GM19099 (cell line): ENCODE data around the gene FARP2.

Experiments
- POLR2A ChIP-seq: IDR thresholded peaks from 3 replicates; pipeline ENCODE4 v1.6.1; 2011; ENCODE audit warnings: low read depth; ENCODE audit not compliant: insufficient read length; ENCODE audit errors: extremely low read depth

Gene FARP2

DNA sequence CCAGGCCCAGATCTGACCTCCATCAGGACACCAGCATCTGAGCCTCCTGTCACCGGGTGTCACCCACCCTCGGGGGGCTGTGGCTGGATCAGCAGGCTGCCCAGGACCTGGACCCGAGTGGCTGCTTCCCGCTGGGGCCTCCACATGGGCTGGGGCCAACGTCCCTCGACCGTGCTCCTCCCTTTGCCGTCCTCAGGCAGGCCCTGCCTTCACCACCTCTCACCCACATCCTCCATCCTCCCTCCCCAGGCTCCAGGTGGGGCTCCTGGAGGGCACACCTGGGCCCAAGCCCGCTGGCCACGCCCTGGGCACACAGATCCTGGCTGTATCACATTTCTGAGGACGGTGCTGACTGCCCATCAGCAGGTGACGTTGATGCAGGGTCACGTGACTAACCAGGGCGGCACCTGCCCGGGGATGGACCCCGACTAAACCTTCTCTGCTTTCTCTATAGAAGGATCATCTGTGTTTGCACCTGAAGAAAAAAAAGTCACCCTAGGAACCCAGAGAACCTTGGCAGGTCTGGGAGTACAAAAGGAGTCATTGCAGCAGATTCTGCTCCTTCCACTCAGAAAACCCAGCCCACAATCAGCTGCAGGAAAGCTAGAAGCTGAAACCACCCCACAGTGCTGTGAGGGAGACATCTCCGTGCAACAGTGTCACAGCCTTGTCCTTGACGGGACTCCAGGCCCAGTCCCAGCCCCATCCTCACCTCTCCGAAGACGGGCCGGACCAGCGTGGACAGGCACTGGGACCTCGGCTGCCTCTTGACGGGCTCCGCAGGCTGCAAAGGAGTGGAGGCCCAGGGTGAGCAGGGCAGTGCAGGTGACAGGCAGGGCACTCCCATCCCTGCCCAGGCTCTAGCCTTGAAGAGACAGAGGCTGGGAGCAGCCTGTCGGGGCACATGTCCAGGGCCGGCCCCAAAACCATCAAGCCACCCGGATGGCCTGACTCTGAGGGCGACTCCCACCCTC, 141.1 kb downstream of the FARP2 start:
- TF ChIP-seq POLR2A = no peak

DNA sequence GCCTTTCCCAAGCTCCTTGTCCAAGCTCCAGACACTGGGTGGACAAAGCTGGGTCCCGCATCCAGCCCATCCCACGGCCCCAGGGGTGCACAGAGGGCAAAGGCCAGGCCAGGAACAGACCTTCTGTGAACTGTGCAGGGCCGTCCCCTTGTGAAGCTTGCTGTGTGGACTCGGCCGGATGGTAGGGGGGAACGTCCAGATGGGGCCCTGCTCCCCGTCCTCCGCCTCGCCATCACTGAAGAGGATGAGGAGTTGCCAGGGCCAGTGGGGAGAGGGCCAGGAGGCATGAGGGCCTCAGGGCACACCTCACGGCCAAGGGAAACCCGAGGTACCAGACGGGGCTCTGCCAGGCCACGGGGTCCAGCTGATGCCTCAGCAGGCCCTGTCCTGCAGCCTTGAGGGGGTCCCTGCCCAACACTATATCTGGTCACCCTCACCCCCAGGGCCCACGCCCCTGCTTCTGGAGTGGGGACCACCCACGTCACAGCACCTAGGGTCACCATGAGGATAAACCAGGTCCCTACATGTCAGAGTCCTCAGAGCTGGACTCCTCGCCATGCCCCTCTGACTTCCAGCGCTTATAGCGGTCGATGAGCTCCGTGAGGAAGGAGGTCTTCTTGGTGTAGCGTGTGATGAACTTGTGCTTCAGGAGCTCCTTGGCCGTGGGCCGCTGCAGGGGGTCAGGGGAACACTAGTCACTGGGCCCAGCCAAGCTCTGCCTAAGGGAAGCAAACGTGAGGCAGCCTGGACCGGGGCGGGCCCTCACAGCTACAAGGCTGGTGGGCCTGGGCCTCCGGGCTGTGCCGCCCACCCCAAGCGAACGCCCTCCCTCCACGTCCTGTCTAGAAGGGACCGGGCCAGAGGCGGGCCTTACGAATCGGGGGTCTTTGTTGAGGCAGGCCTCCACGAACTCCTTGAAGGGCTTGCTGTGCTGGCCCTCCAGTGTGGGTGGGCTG, 142.3 kb downstream of the FARP2 start:
- no peak for TF ChIP-seq POLR2A

DNA sequence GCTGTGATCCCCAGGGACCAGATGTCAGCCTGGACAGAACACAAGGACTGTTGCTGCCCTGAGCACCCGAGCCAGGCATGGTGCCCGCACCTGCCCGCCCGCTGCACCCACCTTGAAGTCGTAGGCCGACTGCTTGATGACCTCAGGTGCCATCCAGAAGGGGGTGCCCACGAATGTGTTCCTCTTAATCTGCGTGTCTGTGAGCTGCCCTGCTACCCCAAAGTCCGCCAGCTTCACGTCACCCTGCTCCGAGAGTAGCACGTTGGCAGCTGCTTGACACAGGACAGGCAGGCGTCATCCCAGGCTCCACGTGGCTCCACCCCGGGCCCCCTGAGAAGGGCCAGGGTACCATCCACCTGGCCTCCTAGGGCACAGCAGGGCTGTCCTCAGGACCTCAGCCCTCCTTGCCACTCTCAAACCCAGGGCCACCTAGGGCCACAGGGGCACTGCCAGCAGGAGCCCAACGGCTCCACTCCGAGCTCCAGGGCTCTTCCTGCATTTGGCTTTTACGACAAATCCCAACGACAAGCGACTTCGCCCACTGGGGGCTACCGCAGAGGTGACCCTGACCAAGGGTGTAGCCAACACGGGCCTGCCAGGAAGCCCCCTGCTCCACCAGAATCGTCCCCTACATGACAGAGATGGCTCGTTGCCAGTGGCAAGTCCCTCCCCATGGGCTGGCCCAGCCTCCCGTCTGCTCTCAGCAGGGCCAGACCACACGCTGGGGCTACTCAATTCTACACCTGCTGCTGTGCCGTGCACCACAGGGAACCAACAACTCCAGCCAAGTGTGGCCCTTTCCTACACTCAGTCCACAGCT, 143.3 kb downstream of the FARP2 start:
- no peak for TF ChIP-seq POLR2A

DNA sequence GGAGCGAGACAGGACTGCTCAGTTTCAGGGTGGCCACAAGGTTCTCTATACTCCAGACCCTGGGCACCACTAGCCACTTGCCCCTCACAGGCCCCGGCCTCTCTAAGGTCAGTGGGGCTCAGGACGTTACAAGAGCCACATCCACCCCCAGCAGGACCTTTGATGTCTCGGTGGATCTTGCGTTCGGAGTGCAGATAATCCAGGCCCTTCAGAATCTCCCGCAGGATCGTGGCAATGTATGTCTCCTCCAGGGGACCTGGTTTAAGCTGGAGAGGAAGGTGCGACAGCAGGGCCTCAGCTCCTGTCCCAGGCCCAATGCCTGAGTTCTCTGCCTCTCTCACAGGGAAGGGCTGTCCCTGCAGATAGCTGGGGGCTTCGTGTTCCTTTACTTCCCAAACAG, 143.9 kb downstream of the FARP2 start:
- TF ChIP-seq POLR2A = no peak

DNA sequence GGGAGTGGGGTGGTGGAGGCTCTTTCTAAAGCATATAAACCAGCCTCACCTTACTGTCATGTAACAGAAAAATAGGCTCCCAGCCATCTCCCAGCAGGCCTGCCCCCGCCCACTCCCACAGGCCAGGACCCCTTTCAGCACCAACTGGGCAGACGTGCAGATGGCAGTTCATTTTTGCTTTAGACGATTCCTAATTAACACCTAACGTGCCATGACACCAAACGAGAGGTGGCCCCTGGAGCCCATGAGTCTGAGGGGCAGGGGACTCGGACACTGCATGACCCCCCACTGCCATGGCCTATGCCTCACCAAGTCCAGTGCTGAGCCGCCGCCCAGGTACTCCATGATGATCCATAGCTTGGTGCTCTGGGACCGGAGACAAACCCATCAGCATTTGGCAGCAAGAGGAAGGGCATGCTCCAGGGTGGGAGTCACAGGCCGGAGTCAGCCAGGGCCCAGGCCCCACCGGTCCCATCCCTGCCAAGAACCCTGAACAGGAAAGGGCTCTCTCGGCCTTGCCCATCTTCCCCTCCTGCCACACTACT, 144.4 kb downstream of the FARP2 start:
- TF ChIP-seq POLR2A = no peak

DNA sequence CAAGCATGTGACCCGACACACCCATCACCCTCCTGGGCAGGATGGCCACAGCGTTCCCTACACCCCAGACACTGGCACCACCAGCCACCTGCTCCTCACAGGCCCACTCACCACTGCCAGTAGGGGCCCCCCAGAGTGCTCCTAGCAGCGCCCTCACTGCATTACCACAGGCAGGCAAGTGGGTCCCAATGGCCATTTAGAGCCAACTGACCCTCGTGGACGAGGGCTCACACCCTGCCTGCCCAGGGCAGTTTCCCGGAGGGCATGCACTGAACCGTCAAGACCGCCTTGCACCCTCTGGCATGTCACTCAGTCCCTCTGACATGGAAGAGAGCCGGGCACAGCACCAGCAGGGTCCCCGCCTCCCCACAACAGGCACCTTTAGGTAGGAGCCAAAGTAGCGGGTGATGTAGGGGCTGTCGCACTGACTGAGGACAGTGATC, 145.0 kb downstream of the FARP2 start:
- TF ChIP-seq POLR2A = no peak

DNA sequence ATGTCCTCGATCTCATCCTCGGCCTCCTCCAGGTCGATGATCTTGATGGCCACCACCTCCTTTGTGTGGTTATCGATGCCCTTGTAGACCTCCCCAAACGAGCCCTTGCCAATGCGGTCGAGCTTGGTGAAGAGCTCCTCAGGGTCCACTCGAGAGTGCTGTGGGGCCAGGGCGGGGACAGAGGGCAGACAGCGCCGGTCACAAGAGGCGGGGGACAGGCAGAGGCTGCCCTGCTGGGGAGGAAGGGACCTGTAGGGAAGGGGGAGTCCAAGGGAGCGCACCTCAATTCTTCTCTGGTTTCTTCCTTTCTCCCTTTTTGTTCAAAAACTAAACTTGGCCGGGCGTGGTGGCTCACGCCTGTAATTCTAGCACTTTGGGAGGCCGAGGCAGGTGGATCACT, 145.5 kb downstream of the FARP2 start:
- TF ChIP-seq POLR2A = no peak

DNA sequence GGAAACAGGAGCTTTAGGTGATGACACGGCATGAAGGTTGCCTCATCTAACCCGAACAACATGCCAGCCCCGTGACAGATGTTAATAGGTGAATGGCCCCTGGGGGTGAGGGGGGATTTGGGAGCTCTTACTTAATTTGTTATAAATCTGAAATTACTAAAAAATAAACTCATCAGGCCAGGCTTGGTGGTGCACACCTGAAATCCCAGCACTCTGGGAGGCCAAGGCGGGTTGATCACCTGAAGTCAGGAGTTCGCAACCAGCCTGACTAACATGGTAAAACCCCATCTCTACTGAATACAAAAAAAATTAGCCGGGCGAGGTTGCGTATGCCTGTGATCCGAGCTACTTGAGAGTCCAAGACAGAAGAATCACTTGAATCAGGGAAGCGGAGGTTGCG, 146.2 kb downstream of the FARP2 start:
- no peak for TF ChIP-seq POLR2A

DNA sequence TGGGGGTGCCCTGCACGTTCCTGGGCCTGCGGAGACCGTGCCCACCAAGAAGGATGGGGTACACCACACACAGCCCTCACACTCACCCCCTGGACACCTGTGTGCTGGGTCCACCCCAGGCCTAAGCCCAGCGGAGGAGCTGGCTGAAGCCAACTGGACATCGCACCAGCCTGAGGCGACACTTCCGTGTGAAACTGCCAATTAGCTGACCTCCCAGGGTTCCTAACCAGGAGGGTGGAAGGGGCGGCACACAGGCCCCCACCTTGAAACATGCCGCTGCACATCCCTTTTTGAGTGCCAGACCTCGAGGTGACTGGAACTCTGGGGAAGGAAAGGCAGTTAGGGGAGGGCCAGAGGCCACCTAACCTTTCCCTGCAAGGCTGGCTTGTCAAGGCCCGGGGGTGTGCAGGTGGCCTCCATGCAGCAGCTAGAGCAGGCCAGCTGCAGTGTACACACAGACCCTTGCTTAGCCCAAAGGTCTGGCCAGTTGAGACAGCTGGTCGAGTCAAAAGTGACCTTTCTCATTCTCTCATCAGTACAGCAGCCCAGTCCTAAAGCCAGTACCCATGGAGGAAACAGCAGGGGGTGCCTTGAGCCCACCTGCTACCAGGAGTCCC, 147.8 kb downstream of the FARP2 start:
- no peak for TF ChIP-seq POLR2A

DNA sequence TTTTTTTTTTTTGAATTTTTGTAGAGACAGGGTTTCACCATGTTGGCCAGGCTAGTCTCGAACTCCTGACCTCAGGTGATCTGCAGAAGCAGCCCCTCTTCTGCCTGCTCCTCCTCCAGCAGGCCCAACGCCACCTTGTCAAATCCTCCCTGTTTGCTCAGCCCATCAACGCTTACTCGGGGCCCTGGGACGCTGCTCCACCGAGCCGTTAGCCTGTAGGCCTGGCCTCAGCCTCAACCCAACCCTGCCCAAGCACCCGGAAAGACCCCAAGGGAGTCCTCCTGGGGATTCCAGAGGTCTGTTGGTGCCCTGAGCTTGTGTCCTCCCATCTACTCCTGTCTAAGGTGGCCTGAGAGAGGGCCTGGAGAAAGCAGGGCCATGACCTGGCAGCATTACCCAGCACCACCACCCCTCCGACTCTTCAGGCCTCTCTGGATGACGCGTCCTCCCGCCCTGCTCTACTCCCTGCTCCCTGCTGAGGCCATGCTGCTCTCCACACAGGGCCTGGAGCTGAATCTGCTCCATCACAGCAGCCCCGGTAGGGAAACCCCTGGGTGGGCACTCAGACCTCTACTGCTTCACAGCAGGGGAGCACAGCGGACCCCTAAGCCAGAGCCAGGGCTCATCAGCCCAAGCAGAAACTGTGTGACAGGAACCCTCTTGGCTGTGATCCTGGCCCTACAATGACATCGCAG, 149.1 kb downstream of the FARP2 start:
- TF ChIP-seq POLR2A = no peak

DNA sequence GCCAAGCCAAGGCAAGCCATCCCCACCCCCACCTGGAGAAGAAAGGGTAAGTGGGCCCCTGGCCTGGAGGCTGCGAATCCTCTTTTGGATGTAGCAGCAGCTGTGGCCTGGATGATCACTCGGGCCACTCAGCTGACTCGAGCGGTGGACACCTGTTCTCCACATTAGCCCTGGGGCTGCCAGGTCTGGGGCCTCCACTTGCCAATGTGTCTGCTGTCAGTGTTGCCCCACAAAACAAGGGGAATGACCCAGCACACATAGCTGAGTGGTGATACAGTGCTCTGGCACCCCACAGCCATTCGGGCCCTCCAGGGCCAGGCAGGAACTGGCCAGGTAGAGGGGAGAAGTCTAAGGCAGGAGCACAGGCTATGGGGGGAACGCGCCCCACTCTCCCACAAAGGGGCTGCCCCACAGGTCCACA, 149.7 kb downstream of the FARP2 start:
- no peak for TF ChIP-seq POLR2A

DNA sequence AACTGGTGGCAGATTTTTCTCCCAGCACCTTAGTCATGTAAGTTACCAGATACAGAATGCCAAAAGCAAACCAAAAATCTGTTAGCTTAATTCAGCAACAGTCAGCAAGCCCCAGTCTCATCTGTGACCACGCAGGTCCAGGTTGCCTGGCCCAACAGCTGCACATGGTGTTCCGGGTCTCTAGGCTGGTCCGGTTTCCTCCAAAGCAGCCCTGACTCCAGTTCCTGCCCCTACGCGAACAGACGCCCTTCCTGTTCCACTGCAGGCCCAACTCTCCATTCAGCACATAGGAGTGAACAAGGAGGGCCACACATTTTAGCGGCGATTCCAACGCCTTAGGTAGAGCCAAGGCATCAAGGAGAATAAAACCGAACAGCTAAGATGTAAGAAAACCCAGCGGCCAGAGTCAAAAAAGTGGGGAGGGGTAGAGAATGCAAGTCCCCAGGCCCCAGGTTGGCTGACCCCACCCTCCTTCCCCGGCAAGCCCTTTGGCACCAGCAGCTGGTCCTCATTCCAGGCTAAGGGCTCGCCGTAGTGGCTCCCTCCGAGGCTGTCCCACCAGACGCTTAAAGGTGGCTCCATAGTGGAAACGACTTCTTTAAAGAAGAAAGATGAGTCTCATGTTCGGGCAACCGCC, 150.8 kb downstream of the FARP2 start:
- TF ChIP-seq POLR2A = no peak
